Upper lobe of left lung (tissue), 4 donors: Measurements from ENCODE around the gene CAMK1G.

ENCODE experiments used
- CTCF ChIP-seq, 6 experiments: fragments of 450-650 bp in 4 of 6; fragments of 200-600 bp in 2 of 6; sonication (generic) in 2 of 6; IDR thresholded peaks; one replicate each; pipeline ENCODE4 v1.5.1; 2016 to 2019; ENCODE audit warnings: antibody characterized with exemption in 6 of 6
- POLR2A ChIP-seq, 4 donors: fragments of 450-650 bp; IDR thresholded peaks; one replicate each; pipeline ENCODE4 v1.5.1; 2016 to 2017; ENCODE audit warnings: antibody characterized with exemption in 4 of 4, mild to moderate bottlenecking in 2 of 4
- POLR2AphosphoS5 ChIP-seq, 2 donors: sonication (generic); formaldehyde crosslinking; IDR thresholded peaks; one replicate each; pipeline ENCODE4 v1.5.1; 2017; ENCODE audit warnings: antibody characterized with exemption in 2 of 2

- TF ChIP-seq CTCF (IDR thresholded peaks at IDR 0.05) (no peak), POLR2A (IDR thresholded peaks at IDR 0.05) (no peak), POLR2AphosphoS5 (IDR thresholded peaks at IDR 0.05) (no peak)
Measured at GRCh38 chr1:209628618-209629299, 45.2 kb downstream of the CAMK1G start.
